ENCODE data around the gene KRTAP4-4.
"Not testable (repeated sequence)": the region's sequence is repeated elsewhere in the genome, so short reads cannot be mapped to it uniquely, and the experiment has no call there.

The KRTAP4-4 gene

GRCh38 chr17:41121742-41122141 lies 38.8 kb downstream of the KRTAP4-4 start:
- no peak for TF ChIP-seq CTCF (IDR thresholded peaks at IDR 0.05; ENCODE audit: insufficient read depth, low read depth, low read length, missing control alignments)
- H3K4me3 ChIP-seq (ENCODE audit: low read length): no peak overlapping the region
- no peak for DNase-seq (ENCODE audit: low read depth)

DNA sequence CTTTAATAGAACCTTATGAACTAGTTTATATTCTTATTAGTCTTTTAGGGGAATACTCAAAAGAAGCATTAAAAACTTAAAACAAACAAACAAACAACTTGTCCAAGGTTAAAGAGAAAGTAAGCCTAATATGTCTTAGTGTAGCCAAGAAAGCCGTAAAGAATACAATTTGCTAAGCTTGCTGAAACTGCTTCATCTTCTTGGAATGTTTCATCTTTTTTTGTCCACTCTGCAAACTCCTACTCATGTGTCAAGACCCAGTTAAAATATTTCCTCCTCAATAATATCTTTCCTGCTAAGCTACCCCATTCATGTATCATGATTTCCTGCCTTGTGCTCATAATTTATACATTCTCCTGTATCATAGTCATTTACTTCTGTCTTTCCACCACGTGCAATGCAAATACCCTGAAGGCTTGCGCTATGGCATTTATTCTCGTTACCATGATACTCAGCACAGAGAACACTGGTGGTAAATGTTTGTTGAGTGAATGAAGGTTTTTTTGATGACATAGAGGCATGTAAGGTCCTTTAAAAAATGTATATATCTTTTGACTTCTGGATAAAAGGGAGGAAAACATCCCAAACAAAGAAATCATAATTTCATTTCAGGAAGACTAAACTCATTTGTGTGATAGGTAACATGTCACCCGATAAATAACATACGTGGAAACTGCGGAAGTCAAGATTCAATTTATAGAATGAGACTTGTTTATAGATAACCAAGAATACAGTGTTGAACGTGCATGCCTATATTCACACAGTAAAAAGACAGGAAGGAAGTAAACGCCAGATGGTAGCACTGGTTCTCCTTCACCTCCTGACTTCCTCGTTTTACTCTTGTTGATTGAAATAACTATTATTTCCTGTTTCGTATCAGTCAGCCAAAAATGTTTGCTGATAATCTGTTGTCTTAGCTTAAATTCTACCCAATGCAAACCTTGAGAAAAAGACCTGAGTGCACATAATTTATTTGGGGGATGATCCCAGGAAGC lies 40.6 kb downstream of the KRTAP4-4 start:
- peak; percentile 66 for DNase-seq (ENCODE audit: low read depth)
- not testable (repeated sequence) for H3K4me3 ChIP-seq (ENCODE audit: low read length)

- no peak for TF ChIP-seq CTCF (IDR thresholded peaks at IDR 0.05; ENCODE audit: insufficient read depth, low read depth, low read length, missing control alignments)
- no peak overlapping the region for H3K4me3 ChIP-seq (ENCODE audit: low read length)
- DNase-seq (ENCODE audit: low read depth): peak; percentile 15
Observed at GRCh38 chr17:41118721-41119120, 41.8 kb downstream of the KRTAP4-4 start.

DNA sequence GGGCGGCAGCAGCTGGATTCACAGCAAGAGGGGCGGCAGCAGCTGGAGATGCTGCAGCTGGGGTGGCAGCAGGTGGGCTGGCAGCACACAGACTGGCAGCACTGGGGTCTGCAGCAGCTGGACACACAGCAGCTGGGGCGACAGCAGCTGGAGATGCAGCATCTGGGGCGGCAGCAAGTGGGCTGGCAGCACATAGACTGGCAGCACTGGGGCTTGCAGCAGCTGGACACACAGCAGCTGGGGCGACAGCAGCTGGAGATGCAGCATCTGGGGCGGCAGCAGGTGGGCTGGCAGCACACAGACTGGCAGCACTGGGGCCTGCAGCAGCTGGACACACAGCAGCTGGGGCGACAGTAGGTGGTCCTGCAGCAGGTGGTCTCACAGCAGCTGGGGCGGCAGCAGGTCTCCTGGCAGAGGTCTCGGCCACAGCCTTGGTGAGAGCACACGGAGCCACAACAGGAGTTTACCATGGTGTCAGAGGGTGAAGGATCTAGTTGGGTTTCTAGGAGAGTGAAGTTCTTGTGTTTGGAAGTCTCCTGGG lies 42.6 kb downstream of the KRTAP4-4 start, which contains the start of gene KRTAP4-11:
TSS of gene KRTAP4-11 (minus strand) at position 528 of the 541 bp plus-strand sequence. CDS start at position 470, 58 bp downstream.
- DNase-seq (ENCODE audit: low read depth); H3K4me3 ChIP-seq (ENCODE audit: low read length): not testable (repeated sequence)

GRCh38 chr17:41116297-41116696 lies 44.3 kb downstream of the KRTAP4-4 start:
- H3K4me3 ChIP-seq (ENCODE audit: low read length): no peak overlapping the region
- no peak for DNase-seq (ENCODE audit: low read depth)
- no peak for TF ChIP-seq CTCF (IDR thresholded peaks at IDR 0.05; ENCODE audit: insufficient read depth, low read depth, low read length, missing control alignments)

DNA sequence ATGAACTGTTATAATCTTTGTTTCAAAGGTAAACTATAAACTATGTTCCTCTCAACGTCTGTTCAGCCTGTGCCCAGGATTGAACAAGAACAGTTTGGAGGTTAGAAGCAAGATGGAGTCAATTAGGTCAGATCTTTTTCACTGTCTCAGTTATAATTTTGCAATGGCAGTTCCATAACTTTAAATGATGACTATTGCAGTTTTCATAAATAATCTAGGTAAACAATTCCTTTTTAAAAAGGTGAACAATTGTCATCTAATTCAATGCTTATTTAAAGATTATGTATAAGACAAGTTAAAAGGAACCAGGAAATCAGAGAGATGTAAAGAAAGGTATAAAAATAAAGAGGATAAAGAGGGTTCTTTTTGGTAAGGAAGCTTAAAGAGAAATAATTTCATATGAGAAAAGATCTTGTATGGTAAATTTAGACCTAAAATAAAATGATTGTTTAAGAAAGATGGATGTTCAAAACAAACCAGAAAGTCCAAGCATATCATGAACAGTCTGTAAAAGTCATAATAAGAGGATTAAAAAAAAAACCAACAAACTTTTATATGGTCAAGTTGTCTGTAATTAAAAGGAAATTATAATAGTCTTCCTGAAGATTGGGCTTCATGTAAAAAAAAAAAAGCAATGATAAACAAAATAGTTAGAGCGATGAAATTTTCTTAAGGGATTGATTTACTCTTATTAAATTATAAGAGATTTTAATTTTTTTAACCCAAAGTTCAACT lies 49.2 kb downstream of the KRTAP4-4 start:
- H3K4me3 ChIP-seq (ENCODE audit: low read length): no peak overlapping the region
- no peak for DNase-seq (ENCODE audit: low read depth)

More for the DNA sequence above, 49.2 kb downstream of the KRTAP4-4 start:
- TF ChIP-seq CTCF (IDR thresholded peaks at IDR 0.05; ENCODE audit: insufficient read depth, low read depth, low read length, missing control alignments): no peak
